ENCODE measurements around the gene DXO.

DNA sequence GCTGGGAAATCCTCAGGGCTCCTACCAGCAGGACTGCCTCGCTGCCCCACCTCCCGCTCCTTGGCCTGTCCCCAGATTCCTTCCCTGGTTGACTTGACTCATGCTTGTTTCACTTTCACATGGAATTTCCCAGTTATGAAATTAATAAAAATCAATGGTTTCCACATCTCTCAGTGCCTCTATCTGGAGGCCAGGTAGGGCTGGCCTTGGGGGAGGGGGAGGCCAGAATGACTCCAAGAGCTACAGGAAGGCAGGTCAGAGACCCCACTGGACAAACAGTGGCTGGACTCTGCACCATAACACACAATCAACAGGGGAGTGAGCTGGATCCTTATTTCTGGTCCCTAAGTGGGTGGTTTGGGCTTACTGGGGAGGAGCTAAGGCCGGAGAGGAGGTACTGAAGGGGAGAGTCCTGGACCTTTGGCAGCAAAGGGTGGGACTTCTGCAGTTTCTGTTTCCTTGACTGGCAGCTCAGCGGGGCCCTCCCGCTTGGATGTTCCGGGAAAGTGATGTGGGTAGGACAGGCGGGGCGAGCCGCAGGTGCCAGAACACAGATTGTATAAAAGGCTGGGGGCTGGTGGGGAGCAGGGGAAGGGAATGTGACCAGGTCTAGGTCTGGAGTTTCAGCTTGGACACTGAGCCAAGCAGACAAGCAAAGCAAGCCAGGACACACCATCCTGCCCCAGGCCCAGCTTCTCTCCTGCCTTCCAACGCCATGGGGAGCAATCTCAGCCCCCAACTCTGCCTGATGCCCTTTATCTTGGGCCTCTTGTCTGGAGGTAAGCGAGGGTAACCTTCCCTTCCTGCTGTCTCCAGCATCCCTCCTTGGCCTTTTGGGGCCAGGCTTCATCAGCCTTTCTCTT lies 26.2 kb downstream of the DXO start, which contains the start of gene CFB:
- TF ChIP-seq, protein P1, sequence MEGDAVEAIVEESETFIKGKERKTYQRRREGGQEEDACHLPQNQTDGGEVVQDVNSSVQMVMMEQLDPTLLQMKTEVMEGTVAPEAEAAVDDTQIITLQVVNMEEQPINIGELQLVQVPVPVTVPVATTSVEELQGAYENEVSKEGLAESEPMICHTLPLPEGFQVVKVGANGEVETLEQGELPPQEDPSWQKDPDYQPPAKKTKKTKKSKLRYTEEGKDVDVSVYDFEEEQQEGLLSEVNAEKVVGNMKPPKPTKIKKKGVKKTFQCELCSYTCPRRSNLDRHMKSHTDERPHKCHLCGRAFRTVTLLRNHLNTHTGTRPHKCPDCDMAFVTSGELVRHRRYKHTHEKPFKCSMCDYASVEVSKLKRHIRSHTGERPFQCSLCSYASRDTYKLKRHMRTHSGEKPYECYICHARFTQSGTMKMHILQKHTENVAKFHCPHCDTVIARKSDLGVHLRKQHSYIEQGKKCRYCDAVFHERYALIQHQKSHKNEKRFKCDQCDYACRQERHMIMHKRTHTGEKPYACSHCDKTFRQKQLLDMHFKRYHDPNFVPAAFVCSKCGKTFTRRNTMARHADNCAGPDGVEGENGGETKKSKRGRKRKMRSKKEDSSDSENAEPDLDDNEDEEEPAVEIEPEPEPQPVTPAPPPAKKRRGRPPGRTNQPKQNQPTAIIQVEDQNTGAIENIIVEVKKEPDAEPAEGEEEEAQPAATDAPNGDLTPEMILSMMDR (IDR thresholded peaks at IDR 0.05), result no peak
- no peak for TF ChIP-seq ZFX (IDR thresholded peaks at IDR 0.05; ENCODE audit: borderline replicate concordance)
